Fibroblast of skin of scalp (primary cell): ENCODE data around the gene PITPNM1.
"Not testable (repeated sequence)": the region's sequence is repeated elsewhere in the genome, so short reads cannot be mapped to it uniquely, and the experiment has no call there.

Experiments used
- DNase-seq: peaks from one replicate; pipeline ENCODE4 v3.0.0-alpha.2; 2013

The PITPNM1 gene

GRCh38 chr11:67486481-67487195 is 18.5 kb downstream of the PITPNM1 start:
- DNase-seq, result no peak

GRCh38 chr11:67485873-67486361 is 19.2 kb downstream of the PITPNM1 start:
- not testable (repeated sequence) for DNase-seq

- no peak for DNase-seq
These were observed 20.3 kb downstream of the PITPNM1 start for GRCh38 chr11:67484847-67485311.

GRCh38 chr11:67483831-67484665 is 21.1 kb downstream of the PITPNM1 start:
- DNase-seq, result no peak

- DNase-seq, result peak; percentile 98
These were observed 22.1 kb downstream of the PITPNM1 start, which contains the start of gene AIP for GRCh38 chr11:67482827-67483798. TSS of gene AIP (plus strand) at chr11:67483026. CDS start at chr11:67483159, 133 bp downstream.

- no peak for DNase-seq
These were observed 22.8 kb downstream of the PITPNM1 start for GRCh38 chr11:67482275-67482826.

GRCh38 chr11:67477344-67478050 is 27.7 kb downstream of the PITPNM1 start:
- DNase-seq, result not testable (repeated sequence)

GRCh38 chr11:67476692-67477091 is 28.5 kb downstream of the PITPNM1 start:
- DNase-seq, result not testable (repeated sequence)

GRCh38 chr11:67472882-67473281 is 32.3 kb downstream of the PITPNM1 start:
- no peak for DNase-seq

GRCh38 chr11:67470337-67471002 is 34.7 kb downstream of the PITPNM1 start:
- no peak for DNase-seq

- no peak for DNase-seq
These were observed 35.7 kb downstream of the PITPNM1 start for GRCh38 chr11:67469508-67469811.

- DNase-seq, result peak; percentile 94
These were observed 36.2 kb downstream of the PITPNM1 start, which contains the start of gene TMEM134 for GRCh38 chr11:67468759-67469507. TSS of gene TMEM134 (minus strand) at chr11:67469251. CDS start at chr11:67469192, 59 bp downstream.

- DNase-seq, result no peak
These were observed 36.8 kb downstream of the PITPNM1 start for GRCh38 chr11:67468456-67468758.

- no peak for DNase-seq
These were observed 37.1 kb downstream of the PITPNM1 start for GRCh38 chr11:67468056-67468455.

GRCh38 chr11:67466962-67467771 is 38.0 kb downstream of the PITPNM1 start:
- no peak for DNase-seq

- no peak for DNase-seq
These were observed 38.8 kb downstream of the PITPNM1 start for GRCh38 chr11:67466367-67466766.

GRCh38 chr11:67465530-67465929 is 39.6 kb downstream of the PITPNM1 start:
- DNase-seq, result not testable (repeated sequence)

- DNase-seq, result no peak
These were observed 40.0 kb downstream of the PITPNM1 start for GRCh38 chr11:67465189-67465510.
